ENCODE measurements around the gene MLLT10. TPM values are rescaled to one million over a fixed set of nuclear protein-coding genes. Genes with fewer than 3 reads are reported as not detected.

The MLLT10 gene
- total RNA-seq, 1 donor from 2014 or later, result 43.9 TPM

GRCh38 chr10:21754410-21755011, 220.5 kb downstream of the MLLT10 start:
- Mint-ChIP-seq H3K27me3 (ENCODE audit: unreplicated experiment) (no peaks in the 10 kb centered on the region), H3K36me3 (ENCODE audit: unreplicated experiment) (peaks cover 20% of the 10 kb centered on the region), H3K9me3 (ENCODE audit: unreplicated experiment) (no peaks in the 10 kb centered on the region), H3K4me3 (ENCODE audit: unreplicated experiment) (no peak overlapping the region), H3K27ac (ENCODE audit: unreplicated experiment) (no peak overlapping the region), H3K4me1 (ENCODE audit: unreplicated experiment) (peaks cover 18% of the 10 kb centered on the region)
- TF ChIP-seq, protein P1, sequence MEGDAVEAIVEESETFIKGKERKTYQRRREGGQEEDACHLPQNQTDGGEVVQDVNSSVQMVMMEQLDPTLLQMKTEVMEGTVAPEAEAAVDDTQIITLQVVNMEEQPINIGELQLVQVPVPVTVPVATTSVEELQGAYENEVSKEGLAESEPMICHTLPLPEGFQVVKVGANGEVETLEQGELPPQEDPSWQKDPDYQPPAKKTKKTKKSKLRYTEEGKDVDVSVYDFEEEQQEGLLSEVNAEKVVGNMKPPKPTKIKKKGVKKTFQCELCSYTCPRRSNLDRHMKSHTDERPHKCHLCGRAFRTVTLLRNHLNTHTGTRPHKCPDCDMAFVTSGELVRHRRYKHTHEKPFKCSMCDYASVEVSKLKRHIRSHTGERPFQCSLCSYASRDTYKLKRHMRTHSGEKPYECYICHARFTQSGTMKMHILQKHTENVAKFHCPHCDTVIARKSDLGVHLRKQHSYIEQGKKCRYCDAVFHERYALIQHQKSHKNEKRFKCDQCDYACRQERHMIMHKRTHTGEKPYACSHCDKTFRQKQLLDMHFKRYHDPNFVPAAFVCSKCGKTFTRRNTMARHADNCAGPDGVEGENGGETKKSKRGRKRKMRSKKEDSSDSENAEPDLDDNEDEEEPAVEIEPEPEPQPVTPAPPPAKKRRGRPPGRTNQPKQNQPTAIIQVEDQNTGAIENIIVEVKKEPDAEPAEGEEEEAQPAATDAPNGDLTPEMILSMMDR (IDR thresholded peaks at IDR 0.05), result no peak
- no peak for DNase-seq (ENCODE audit: extremely low spot score, unreplicated experiment)

- TF ChIP-seq, protein P1 (IDR thresholded peaks at IDR 0.05), result no peak
- Mint-ChIP-seq H3K4me1 (ENCODE audit: unreplicated experiment) (peaks cover 18% of the 10 kb centered on the region), H3K4me3 (ENCODE audit: unreplicated experiment) (no peak overlapping the region), H3K27ac (ENCODE audit: unreplicated experiment) (no peak overlapping the region), H3K36me3 (ENCODE audit: unreplicated experiment) (peaks cover 25% of the 10 kb centered on the region), H3K9me3 (ENCODE audit: unreplicated experiment) (no peaks in the 10 kb centered on the region), H3K27me3 (ENCODE audit: unreplicated experiment) (no peaks in the 10 kb centered on the region)
- DNase-seq (ENCODE audit: extremely low spot score, unreplicated experiment), result no peak
These were observed 222.7 kb downstream of the MLLT10 start for GRCh38 chr10:21756707-21757106.

- no peak overlapping the region for H3K4me3 Mint-ChIP-seq (ENCODE audit: unreplicated experiment)
- DNase-seq (ENCODE audit: extremely low spot score, unreplicated experiment), result no peak
- TF ChIP-seq, protein P1 (IDR thresholded peaks at IDR 0.05), result no peak
- peak overlapping the region; percentile 45 for H3K27ac Mint-ChIP-seq (ENCODE audit: unreplicated experiment)
- H3K4me1 Mint-ChIP-seq (ENCODE audit: unreplicated experiment), result peaks cover 18% of the 10 kb centered on the region
- H3K9me3 Mint-ChIP-seq (ENCODE audit: unreplicated experiment), result no peaks in the 10 kb centered on the region
- H3K36me3 Mint-ChIP-seq (ENCODE audit: unreplicated experiment), result peaks cover 25% of the 10 kb centered on the region
- no peaks in the 10 kb centered on the region for H3K27me3 Mint-ChIP-seq (ENCODE audit: unreplicated experiment)
These were observed 223.3 kb downstream of the MLLT10 start for GRCh38 chr10:21757185-21757901.

DNA sequence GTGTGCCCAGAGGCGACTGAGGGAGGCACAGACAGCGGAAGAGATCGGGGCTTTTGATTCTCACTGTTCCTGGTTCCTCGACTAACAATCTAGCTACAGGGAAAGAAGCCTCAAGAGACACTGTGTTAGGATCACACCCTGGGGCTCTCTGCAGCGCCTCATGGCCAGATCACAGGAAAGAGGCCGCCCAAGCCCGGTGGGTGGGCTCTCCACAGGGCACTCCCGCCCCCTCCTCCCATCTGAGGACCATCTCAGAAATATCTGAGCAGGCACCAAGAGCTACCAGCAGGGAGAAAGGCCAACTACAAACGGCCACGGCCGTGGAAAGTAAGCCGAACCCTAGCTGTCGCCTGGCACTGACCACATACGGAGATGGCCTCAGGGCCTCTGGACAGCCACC, 224.2 kb downstream of the MLLT10 start:
- H3K4me3 Mint-ChIP-seq (ENCODE audit: unreplicated experiment), result no peak overlapping the region
- no peaks in the 10 kb centered on the region for H3K9me3 Mint-ChIP-seq (ENCODE audit: unreplicated experiment)
- TF ChIP-seq, protein P1 (IDR thresholded peaks at IDR 0.05), result no peak
- H3K4me1 Mint-ChIP-seq (ENCODE audit: unreplicated experiment), result peaks cover 18% of the 10 kb centered on the region
- peaks cover 25% of the 10 kb centered on the region for H3K36me3 Mint-ChIP-seq (ENCODE audit: unreplicated experiment)
- DNase-seq (ENCODE audit: extremely low spot score, unreplicated experiment), result no peak
- H3K27ac Mint-ChIP-seq (ENCODE audit: unreplicated experiment), result peak overlapping the region; percentile 39
- H3K27me3 Mint-ChIP-seq (ENCODE audit: unreplicated experiment), result no peaks in the 10 kb centered on the region

- TF ChIP-seq, protein P1 (IDR thresholded peaks at IDR 0.05), result no peak
- DNase-seq (ENCODE audit: extremely low spot score, unreplicated experiment), result no peak
- no peak overlapping the region for H3K27ac Mint-ChIP-seq (ENCODE audit: unreplicated experiment)
- H3K4me3 Mint-ChIP-seq (ENCODE audit: unreplicated experiment), result no peak overlapping the region
- no peaks in the 10 kb centered on the region for H3K27me3 Mint-ChIP-seq (ENCODE audit: unreplicated experiment)
- peaks cover 18% of the 10 kb centered on the region for H3K4me1 Mint-ChIP-seq (ENCODE audit: unreplicated experiment)
- H3K9me3 Mint-ChIP-seq (ENCODE audit: unreplicated experiment), result no peaks in the 10 kb centered on the region
- H3K36me3 Mint-ChIP-seq (ENCODE audit: unreplicated experiment), result peaks cover 23% of the 10 kb centered on the region
These were observed 224.7 kb downstream of the MLLT10 start for GRCh38 chr10:21758696-21759095.

All from osteocyte (in vitro differentiated cells).